NCI-H345 treated with DMSO at 0.1 percent for 48 hours (cell line): ENCODE results near the gene CBFB.
"Not testable (repeated sequence)": the region's sequence is repeated elsewhere in the genome, so short reads cannot be mapped to it uniquely, and the experiment has no call there.

Experiments
- DNase-seq: peaks from one replicate; lab custom pipeline; 2025; ENCODE audit not compliant: unreplicated experiment; lab: John Stamatoyannopoulos, UW

Gene CBFB

GRCh38 chr16:67122799-67123198 lies 93.8 kb downstream of the CBFB start:
- DNase-seq = not testable (repeated sequence)

GRCh38 chr16:67128417-67128816 lies 99.5 kb downstream of the CBFB start:
- DNase-seq = no peak

- DNase-seq = no peak
Observed at GRCh38 chr16:67128887-67129286, 99.9 kb downstream of the CBFB start.

- no peak for DNase-seq
Observed at GRCh38 chr16:67129422-67129821, 100.5 kb downstream of the CBFB start.

- DNase-seq = no peak
Observed at GRCh38 chr16:67137605-67138004, 108.7 kb downstream of the CBFB start.

GRCh38 chr16:67141391-67141790 lies 112.4 kb downstream of the CBFB start:
- no peak for DNase-seq

- DNase-seq = no peak
Observed at GRCh38 chr16:67142342-67142741, 113.4 kb downstream of the CBFB start.

GRCh38 chr16:67144943-67145342 lies 116.0 kb downstream of the CBFB start:
- DNase-seq = no peak

GRCh38 chr16:67145746-67146145 lies 116.8 kb downstream of the CBFB start:
- DNase-seq = no peak

- DNase-seq = no peak
Observed at GRCh38 chr16:67146523-67147357, 117.8 kb downstream of the CBFB start.

- DNase-seq = no peak
Observed at GRCh38 chr16:67147437-67148140, 118.6 kb downstream of the CBFB start.

- no peak for DNase-seq
Observed at GRCh38 chr16:67148221-67148620, 119.3 kb downstream of the CBFB start.

GRCh38 chr16:67148656-67149275 lies 119.8 kb downstream of the CBFB start:
- no peak for DNase-seq

GRCh38 chr16:67149276-67150046 lies 120.5 kb downstream of the CBFB start:
- DNase-seq = no peak

- DNase-seq = no peak
Observed at GRCh38 chr16:67150047-67150832, 121.3 kb downstream of the CBFB start.
